PC-3 (cell line): Measurements from ENCODE around the gene CAMK4.

Experiments
- CTCF ChIP-seq: fragments of 300-600 bp; sonication (generic); conservative IDR thresholded peaks from 2 replicates; pipeline ENCODE4 v1.5.1; 2017; ENCODE audit warnings: antibody characterized with exemption, low read depth, mild to moderate bottlenecking, low read length
- EZH2 ChIP-seq: fragments of 300-600 bp; sonication (generic); IDR thresholded peaks from one replicate; pipeline ENCODE4 v1.6.1; 2017; ENCODE audit warnings: antibody characterized with exemption, mild to moderate bottlenecking, low read length; ENCODE audit not compliant: unreplicated experiment

GRCh38 chr5:111231119-111231518 lies 6.9 kb downstream of the CAMK4 start:
- TF ChIP-seq CTCF (no peak), EZH2 (no peak)
